Measurements from ENCODE around the gene GADD45G.

DNA sequence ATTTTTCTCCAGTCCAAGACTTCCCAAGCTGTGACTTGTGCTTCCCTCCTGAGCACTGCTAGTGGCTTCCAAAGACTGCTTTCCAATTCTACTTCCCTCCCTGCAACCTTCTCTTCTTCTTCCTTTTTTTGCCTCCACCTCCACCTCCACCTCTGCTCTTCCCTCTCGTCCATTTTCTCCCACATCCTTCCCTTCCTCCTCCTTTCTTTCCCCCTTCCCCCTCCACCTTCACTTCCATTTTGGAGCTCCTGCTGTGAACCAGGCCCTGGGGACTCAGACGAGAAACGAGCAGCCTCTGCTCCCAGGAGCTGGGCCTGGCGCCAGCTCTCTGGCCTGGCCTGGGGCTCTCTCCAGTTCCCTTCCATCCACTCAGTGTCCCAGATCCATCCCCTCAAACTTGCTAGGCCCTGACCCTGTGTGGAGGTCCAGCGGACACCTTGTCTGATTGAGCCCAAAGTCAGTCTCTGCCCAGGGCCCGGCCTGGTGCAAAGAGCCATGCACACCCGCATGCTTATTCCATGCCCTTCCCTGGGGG is 5.6 kb downstream of the GADD45G start:
- TF ChIP-seq CTCF (conservative IDR thresholded peaks at IDR 0.05; ENCODE audit: low read length) (no peak), EZH2phosphoT487 (IDR thresholded peaks at IDR 0.05; ENCODE audit: borderline replicate concordance, low read depth, low read length) (no peak)

All from OCI-LY7 (cell line).